ENCODE results near the gene STRA8. TPM values are rescaled to one million over a fixed set of nuclear protein-coding genes. Genes with fewer than 3 reads are reported as not detected.

Gene STRA8
- total RNA-seq, 1 experiment from 2014 or later, result not detected

DNA sequence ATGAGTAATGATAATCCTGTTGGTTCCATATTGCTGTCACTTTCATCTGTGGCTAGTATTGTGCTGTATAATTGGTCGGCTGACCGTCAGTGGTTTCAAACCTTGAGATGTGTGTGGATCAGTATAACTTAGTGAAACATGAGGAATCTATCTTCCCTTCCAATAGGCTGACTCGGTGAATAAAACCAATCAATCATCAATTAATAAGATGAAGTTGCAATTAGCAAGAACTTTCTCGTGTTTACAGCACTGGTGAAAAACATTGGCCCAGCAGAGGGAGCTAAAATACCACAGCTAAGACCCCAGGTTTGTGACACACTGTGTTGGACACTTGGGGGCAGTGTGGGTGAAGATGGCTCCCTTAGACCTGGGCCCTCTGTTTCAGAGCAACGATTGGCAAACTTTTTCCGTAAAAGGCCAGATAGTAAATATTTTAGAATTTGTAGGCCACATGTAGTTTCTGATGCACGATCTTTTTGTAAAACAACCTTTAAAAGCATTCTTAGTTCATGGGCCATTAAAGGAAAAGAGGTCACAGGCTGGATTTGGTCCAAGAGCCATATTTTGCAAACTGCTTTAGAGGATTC lies 47.8 kb downstream of the STRA8 start:
- no peak overlapping the region for H3K27ac ChIP-seq (ENCODE audit: insufficient read length, low read depth, low read length)
- no peaks in the 10 kb centered on the region for H3K4me1 ChIP-seq (ENCODE audit: insufficient read depth, low read length)
- no peak overlapping the region for H3T11ph ChIP-seq (ENCODE audit: low read length)
- H3K23me2 ChIP-seq (ENCODE audit: insufficient read length, low read depth, low read length, poor library complexity, severe bottlenecking), result no peaks in the 10 kb centered on the region
- no peak overlapping the region for H3K14ac ChIP-seq (ENCODE audit: insufficient read depth, low read length)
- H3K9ac ChIP-seq (ENCODE audit: extremely low read depth, insufficient read length, low read length), result no peak overlapping the region
- H4K20me1 ChIP-seq (ENCODE audit: control insufficient read depth, insufficient read depth, insufficient read length), result no peaks in the 10 kb centered on the region
- H2BK5ac ChIP-seq (ENCODE audit: insufficient read length, low read length), result no peak overlapping the region
- no peak overlapping the region for H4K8ac ChIP-seq (replicated peaks; ENCODE audit: insufficient read length, low read depth, low read length)
- H2BK20ac ChIP-seq (ENCODE audit: low read depth, low read length, poor library complexity, severe bottlenecking), result no peak overlapping the region
- no peaks in the 10 kb centered on the region for H3K9me3 Mint-ChIP-seq
- no peak overlapping the region for H2BK120ac ChIP-seq (ENCODE audit: low read depth, low read length, poor library complexity, severe bottlenecking)
- no peak overlapping the region for H3K4me3 Mint-ChIP-seq
- H2AFZ ChIP-seq (ENCODE audit: low read length), result peak overlapping the region; percentile 78
- H3K9me3 ChIP-seq (ENCODE audit: control insufficient read depth, low read depth, low read length), result no peaks in the 10 kb centered on the region
- WGBS (ENCODE audit: extremely low coverage, insufficient read length, low lambda C conversion rate), result no CpG with 5 or more reads among the region's 7 CpGs
- no peaks in the 10 kb centered on the region for H3K27me3 ChIP-seq (ENCODE audit: insufficient read depth, low read length)
- H4K5ac ChIP-seq (ENCODE audit: insufficient read length, low read depth, low read length), result no peak overlapping the region
- peak; percentile 77 for DNase-seq
- no peak overlapping the region for H3K18ac ChIP-seq (ENCODE audit: insufficient read length, low read depth, low read length)
- no peak overlapping the region for H3K56ac ChIP-seq (ENCODE audit: insufficient read length, low read depth, low read length)
- H3K36me3 Mint-ChIP-seq (ENCODE audit: insufficient read depth in 1 of 3, low read depth in 3 of 3), result no peaks in the 10 kb centered on the region
- no peak overlapping the region for H4K91ac ChIP-seq (ENCODE audit: insufficient read length, low read depth, low read length)
- no peaks in the 10 kb centered on the region for H3K4me1 Mint-ChIP-seq
- H2BK15ac ChIP-seq (ENCODE audit: low read depth, low read length), result no peak overlapping the region
- H3K4me2 ChIP-seq (ENCODE audit: insufficient read depth, insufficient read length, low read length), result no peak overlapping the region
- H2BK12ac ChIP-seq (ENCODE audit: insufficient read length, low read depth, low read length), result no peak overlapping the region
- no peaks in the 10 kb centered on the region; the same call in 1 of the 2 replicates for H3K27me3 Mint-ChIP-seq (ENCODE audit: low read depth)
- H3K23ac ChIP-seq (ENCODE audit: insufficient read length, low read depth, low read length), result no peak overlapping the region
- H3K4ac ChIP-seq (ENCODE audit: low read depth, low read length), result no peak overlapping the region
- H3K79me1 ChIP-seq (ENCODE audit: insufficient read depth, low read depth, low read length, poor library complexity, severe bottlenecking), result no peaks in the 10 kb centered on the region
- no peaks in the 10 kb centered on the region for H3K79me2 ChIP-seq (ENCODE audit: insufficient read depth, low read length)
- TF ChIP-seq, protein P1, sequence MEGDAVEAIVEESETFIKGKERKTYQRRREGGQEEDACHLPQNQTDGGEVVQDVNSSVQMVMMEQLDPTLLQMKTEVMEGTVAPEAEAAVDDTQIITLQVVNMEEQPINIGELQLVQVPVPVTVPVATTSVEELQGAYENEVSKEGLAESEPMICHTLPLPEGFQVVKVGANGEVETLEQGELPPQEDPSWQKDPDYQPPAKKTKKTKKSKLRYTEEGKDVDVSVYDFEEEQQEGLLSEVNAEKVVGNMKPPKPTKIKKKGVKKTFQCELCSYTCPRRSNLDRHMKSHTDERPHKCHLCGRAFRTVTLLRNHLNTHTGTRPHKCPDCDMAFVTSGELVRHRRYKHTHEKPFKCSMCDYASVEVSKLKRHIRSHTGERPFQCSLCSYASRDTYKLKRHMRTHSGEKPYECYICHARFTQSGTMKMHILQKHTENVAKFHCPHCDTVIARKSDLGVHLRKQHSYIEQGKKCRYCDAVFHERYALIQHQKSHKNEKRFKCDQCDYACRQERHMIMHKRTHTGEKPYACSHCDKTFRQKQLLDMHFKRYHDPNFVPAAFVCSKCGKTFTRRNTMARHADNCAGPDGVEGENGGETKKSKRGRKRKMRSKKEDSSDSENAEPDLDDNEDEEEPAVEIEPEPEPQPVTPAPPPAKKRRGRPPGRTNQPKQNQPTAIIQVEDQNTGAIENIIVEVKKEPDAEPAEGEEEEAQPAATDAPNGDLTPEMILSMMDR (conservative IDR thresholded peaks at IDR 0.05), result peak; percentile 99
- no peak overlapping the region for H2AK5ac ChIP-seq (ENCODE audit: insufficient read length, low read length)
- H3K27ac Mint-ChIP-seq, result no peak overlapping the region

Measured in H9 (cell line).